Measurements from ENCODE around the gene FRMD5.
"Not testable (repeated sequence)": the region's sequence is repeated elsewhere in the genome, so short reads cannot be mapped to it uniquely, and the experiment has no call there.

The FRMD5 gene

DNA sequence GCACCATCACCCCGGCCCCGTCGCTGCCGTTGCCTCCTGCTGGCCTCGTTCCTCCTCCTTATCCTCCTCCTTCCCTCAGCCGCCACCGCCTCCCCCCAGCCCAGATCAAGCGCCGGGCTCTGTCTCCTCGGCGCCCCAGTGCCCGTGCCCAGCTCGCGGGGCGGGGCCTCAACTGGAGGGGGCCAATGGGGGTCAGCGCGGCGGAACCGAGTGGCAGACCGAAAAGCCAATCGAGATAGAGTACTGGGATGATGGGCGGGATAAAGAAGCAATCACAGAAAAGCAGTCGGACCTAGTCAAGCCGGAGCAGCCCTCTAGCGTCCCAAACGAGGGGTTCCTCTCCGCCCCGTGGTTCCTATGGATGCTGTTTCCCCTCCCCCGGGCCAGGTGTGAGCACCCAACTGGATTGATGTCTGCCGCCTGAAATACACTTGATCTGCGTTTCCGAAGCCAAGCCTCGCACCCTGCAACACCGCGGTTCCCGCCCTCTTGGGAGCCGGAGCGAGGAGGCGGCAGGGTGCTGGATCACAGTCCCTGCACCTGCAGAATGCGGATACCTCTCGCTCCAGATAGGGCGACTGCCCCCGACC is at the start of gene FRMD5:
TSS of gene FRMD5 (minus strand) at position 121 of the 590 bp plus-strand sequence.
- peak; percentile 49 to 82 (median 63) for DNase-seq

DNA sequence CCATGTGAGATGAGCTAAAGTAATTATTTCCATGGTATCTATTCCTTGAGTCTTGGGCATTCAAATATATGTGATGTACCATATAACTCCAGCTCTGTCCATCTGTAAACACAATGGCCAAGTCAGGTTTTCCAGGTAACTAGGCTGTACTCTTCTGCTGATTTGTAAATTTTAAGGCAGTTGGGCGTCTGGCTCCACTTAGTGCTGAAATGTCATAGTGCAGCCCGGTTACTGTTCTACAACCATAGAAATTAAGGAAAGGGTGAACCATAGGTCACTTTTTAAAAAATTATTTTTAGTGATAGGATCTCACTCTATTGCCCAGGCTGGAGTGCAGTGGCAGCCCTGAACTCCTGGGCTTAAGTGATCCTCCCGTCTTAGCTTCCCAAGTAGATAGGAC is 48.8 kb upstream of the FRMD5 start:
- DNase-seq: no peak

DNA sequence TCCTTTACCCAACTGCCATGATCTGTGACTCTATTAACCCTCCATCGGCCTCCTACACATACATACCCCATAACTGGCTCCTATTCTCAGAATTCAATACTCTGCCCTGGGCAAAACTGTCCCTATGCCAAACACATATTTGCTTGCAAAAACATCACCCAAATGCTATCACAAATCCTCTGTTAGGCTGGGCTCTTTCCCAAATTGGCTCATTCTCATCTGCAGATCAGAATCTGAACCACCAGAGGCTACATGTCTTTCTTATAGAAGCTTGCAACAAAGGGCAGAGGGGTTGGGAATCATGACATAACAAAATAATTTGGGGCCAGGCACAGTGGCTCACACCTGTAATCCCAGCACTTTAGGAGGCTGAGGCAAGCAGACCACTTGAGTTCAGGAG is 48.1 kb upstream of the FRMD5 start:
- no peak for DNase-seq

DNA sequence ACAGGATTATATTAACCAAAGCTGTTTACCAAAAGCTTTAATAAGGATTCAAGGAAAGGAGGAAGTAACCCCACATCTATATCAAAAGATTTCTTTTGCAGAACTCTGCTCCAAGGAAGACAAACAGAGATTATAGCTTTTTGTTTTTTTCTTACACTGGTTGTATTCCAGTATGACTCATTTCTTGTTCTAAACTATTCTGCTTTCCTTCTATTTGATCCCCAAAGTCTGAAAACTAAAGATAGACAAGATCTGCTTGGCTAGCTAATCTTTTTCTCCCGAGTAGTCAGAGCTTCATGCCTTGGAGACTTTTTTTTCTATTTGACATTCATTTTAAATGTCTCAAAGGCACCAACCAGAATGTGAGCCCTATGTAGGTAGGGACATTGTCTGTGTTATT is 36.8 kb upstream of the FRMD5 start:
- no peak for DNase-seq

DNA sequence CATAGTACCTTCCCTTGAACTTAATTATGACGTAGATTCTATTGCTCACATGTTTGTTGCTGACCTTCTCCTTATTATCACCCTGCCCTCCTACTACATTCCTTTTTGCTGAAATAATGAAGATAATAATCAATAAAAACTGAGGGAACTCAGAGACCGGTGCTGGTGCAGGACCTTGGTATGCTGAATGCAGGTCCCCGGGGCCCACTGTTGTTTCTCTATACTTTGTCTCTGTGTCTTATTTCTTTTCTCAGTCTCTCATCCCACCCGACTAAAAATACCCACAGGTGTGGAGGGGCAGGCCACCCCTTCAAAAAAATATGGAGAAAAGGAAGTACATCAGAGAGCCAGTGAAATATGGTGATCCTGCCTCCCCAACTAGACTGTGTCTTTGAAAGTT is 34.2 kb upstream of the FRMD5 start:
- DNase-seq: not testable (repeated sequence)

DNA sequence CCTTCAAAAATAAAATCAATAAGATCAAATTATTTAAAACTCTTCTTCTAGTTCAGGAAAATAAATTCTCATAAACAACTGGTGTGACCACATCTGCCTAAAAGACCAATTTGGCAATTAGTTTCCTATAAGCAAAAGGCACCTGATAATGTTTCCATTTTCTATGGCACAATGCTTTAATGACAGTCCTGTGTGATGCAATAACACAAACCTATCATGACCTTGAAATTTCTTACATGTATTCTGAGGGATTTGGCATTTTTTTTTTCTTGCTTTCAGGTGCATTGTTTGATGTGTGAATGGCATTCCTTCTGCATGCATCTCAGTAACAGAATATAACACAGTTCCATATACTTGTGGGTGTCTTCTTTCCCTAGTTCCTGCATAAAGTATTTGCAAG is 32.5 kb upstream of the FRMD5 start:
- no peak for DNase-seq

DNA sequence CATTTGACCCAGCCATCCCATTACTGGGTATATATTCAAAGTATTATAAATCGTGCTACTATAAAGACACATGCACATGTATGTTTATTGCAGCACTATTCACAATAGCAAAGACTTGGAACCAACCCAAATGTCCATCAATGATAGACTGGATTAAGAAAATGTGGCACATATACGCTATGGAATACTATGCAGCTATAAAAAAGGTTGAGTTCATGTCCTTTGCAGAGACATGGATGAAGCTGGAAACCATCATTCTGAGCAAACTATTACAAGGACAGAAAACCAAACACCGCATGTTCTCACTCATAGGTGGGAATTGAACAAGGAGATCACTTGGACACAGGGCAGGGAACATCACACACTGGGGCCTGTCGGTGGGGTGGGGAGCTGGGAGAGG is 31.9 kb upstream of the FRMD5 start:
- not testable (repeated sequence) for DNase-seq

DNA sequence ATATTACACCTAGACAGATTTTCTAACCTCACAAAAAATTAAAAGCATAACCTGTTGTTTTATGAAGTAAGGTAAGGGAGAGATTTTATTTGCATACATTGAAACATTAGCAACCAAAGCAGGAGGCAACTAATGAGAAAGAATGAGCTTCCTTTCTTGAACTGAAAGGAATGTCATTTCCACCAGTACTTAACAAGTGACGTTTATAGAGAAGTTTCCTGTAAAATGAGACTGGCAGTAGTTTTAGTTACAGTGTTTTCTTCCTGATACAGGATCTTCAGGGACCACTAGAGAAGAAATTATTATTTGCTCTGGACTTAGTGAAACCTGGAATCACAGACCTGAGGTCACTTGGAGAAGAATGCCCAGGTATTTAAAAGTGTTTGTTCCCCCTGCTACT is 27.4 kb upstream of the FRMD5 start:
- no peak for DNase-seq

DNA sequence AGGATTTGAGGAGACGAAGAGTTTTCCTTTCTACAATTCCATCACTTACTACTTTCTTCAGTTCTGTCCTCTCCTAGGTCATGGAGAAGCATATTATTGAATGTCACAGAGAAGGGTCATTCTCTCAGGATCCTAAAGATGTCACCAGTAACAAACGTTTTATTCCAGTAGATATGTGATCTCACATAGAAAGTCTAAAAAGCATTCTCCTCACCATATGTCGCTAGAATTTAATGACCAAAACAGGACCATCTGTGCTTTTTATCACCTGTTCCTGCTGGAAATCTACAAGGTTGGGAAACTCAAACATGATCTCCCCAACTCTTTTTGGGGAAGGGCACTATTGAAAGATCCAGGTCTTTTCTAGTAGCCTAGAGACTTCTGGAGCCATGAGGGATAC is 24.0 kb upstream of the FRMD5 start:
- DNase-seq: no peak

DNA sequence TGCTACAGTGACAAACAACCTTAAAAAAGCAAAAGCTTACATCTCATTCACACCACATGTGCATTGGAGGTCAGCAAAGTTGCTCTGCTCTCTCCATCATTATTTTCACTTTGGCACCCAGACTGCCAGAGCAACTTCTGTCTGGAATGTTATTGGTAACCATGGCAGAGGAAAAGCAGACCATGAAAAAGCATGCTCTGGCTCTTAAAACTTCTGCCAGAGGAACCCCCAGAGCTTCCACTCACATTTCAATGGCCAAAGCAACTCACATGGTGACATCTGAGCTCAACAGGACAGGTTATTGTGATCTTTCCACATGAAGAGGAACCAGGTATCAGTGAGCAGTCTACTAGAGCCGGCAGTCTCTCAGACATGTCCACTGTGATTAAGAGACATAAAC is 21.9 kb upstream of the FRMD5 start:
- DNase-seq: no peak

DNA sequence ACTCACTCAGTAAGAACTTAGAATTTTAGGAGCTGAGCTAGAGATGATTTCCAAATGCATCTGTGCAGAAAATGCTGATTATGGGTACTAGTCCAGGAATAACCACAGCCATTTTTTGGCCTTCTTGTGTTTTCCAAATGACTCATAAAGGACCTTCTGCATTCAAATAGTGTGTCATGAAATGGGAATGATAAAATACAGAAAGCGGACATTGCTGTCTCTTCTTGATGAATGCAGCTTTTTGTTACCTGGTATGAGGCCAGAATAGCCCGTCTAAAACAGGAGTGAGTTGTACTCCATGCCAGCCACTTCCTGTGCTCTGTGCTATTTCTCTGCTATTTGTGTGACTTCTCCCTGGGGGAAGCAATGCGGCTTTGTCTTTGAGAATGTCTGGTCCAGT is 20.5 kb upstream of the FRMD5 start:
- no peak for DNase-seq

DNA sequence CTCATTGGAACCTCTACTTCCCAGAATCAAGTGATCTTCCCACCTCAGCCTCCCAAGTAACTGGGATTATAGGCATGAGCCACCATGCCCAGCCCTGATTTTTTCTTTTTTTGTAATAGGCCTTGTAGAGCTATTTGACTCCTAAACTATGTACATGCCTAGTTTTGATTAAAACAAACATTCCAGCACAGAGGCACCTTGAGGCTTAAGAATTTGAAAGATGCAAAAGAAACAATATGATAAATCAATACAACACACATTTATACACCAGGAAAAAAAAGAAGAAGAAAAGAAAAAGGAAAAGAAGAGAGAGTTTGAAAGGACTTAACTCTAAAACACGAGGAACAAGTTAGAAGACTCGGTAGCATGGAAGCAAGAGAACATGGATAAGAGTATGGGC is 13.9 kb upstream of the FRMD5 start:
- no peak for DNase-seq

DNA sequence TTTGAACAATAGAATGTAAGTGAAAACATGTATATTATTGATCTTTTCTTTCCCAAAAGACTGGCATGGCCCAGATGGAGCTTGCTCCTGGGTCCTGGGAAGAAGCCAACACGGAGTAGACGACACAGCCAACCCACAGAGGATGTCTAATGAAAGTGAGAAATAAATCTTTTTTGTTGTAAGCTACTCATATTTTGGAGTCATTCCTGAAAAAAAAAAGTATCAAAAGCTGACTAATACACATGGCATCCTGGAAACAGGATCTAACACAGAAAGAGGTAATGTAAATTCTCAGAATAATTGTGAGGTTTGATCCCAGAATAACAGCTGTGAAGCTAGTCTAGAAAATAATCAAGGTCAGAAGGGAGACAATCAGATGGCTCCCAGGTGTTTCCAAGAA is 12.6 kb upstream of the FRMD5 start:
- no peak for DNase-seq

DNA sequence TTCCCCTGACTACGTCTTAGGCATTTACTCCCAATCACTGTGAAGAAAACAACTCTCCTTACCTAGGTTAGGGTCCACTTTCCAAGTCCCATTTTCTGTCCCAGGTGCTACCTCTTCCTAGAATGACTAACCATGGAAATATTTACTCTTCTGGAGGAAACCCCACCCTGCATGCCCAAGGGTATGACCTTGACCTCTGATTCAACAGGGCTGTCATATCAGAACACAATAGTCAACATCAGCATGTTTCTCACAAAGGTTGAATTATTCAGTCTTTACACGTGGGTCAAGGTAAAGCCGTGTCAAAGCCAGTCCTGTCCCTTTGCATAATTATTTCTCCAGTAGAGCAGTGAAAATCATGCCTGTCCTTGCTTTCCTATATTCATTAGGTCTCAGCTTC is 4.3 kb upstream of the FRMD5 start:
- DNase-seq: no peak

DNA sequence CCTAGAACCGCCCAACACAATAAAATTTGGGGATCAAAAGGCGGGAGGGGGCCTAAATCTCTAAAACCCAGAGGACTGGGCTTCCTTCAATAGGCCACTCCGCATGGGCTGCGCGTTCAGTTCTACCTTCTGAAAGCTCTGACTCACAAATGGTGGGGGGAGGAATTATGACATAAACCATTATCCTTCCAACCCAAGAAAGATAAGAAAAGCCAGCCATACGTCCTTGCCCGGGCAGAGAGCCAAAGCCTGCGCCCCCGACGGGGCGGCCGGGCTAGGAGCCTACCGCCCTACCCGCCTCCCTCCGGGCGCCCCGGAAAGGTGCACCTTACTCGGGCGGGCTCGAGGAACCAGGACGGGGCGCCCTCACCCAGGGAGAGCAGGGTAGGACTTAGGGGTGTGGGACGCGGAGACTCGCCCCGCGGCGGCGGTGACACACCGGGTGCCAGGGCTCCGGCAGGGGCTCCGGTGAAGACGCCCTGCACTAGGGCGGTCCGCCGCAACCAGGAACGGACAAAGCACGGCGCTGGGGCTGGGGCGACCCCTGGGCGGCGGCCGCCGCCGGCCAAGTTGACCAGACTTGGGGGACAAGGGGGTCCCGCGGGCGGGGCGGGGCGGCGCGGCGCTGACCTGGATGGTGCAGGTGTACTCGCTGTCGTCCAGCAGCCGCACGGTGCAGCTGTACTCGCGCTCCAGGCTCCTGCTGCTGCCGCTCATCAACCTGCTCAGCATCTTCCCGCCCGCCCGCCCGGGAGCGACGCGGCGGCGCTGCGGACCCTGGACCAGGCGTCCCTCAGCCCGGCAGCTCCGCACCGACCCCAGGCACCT is 534 bp downstream of the FRMD5 start:
- peak in 1 of 4 experiments; percentile 29 for DNase-seq

DNA sequence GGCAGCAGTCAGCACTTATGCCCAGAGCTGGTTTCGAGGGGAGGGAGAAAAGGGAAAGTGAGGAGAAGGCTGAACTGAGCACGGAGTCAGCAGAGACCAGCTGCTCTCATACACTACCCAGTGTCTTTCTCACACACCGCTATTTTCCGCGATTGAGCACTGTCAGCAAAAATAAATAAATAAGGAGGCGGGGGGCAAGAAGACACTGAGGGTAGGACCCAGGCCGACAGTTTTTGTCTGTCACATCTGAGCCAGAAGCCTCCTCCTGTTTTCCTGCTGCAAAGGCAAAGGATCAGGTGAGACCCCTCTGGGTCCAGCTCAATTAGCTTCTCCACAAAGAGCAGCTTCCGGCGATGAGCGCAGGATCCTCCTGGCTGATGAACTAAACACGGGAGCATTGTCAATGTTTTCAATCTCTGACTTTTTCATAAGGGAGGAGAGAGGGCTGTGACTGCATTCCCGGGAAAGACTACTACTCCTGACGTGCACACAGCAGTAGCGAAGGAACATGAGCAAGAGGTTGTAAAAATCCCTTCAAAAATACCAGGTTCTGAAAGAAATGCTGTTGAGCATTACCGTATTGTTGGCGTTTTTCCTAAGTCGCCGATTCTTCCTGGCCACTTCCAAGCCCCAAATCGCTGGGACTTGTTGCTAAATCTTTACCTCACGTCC is 1.3 kb downstream of the FRMD5 start:
- DNase-seq: no peak

DNA sequence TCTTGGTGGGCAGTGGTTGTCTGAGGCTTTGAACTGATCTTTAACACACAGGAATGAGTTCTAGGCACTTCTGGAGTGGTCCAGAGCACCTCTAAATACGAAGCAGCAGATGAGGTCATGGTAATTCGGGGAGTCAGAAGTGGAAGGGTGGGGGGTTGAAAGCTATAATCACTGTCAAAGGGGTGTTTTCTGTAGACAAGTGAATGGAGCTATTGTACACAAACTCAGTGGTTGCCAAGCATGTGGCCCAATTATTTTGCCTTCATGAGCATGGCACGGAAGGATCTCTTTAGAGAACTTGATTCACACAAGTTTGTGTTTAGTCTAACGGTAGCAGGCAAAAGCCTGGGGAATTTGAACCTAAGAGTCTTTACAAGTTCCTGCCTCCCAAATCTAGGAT is 6.3 kb downstream of the FRMD5 start:
- DNase-seq: no peak

DNA sequence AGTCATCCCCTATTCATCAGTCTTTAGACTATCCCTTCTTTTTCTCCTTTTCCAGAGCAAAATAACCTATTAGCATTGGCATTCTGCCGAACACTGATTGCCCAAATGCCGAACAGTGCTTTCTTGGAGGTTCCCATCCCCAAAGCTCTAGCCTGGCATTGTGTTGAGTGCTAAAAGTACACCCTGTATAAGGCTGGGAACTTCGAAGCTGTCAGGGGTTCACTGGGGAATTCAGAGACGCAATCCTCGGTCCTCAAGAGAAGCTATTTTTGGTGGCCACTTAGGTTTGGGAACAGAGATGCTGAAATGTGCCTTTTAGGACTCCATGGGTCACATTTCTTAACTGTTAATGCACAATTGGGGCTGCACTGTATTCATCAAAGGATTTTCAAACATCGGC is 8.4 kb downstream of the FRMD5 start:
- DNase-seq: no peak

DNA sequence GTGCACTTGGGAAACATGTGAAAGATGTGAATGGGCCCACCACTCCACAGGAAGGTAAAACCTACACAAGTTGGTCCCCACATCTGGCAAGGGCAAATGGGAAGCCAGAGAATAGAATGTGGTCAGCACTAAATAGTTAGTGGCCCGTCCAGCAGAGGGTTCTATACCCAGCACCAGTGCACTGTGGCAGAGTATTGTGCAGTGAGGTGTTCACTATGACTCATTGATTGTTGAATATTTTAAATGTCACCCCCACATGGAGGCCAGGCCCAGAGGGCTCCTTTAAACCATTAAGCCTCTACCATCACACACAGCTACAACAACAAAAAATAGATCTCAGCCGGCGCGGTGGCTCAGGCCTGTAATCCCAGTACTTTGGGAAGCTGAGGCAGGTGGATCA is 11.7 kb downstream of the FRMD5 start:
- no peak for DNase-seq

DNA sequence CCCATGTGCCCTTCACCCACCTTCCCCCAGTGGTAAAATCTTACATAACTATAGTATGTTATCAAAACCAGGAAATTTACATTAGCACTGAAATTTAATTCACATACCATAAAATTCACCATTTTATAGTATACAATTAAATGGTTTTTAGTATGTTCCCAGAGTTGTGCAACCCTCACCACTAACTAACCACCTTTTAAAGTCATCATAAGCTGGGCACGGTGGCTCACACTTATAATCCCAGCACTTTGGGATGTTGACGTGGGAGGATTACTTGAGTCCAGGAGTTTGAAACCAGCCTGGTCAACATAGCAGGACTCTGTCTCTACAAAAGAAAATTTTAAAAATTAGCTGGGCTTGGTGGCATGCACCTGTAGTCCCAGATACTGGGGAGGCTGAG is 13.7 kb downstream of the FRMD5 start:
- no peak for DNase-seq

DNA sequence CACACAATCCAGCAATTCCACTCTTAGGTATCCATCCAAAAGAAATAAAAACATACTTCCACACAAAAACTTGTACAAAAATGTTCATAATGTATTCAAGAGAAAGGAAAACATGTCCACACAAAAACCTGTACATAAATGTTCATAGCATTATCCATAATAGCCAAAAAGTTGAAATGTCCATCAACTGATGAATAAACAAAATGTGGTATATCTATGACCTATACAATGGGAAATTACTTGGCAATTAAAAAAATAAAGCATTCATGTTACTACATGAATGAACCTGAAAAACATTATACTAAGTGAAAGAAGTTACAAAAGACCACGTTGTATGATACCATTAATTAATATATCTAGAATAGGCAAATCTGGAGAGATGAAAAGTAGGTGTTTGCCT is 17.9 kb downstream of the FRMD5 start:
- DNase-seq: no peak

DNA sequence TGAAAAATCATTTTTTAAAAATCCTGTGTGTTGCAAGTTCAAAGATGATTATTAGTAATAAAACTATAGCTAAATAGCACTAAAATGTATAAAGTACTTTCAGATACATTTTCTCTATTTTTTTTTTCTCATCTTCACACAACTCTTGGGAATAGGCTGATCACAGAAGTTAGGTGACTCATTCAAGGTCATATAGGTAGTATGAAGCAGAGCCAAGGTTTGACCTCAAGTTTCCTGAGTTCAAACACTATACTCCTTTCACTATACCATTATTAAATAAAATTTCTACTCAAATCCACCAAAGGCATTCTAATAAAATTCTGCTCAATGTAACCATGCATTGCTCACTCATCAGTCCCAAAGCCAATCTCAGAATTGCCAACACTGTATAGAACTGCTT is 21.3 kb downstream of the FRMD5 start:
- DNase-seq: no peak

DNA sequence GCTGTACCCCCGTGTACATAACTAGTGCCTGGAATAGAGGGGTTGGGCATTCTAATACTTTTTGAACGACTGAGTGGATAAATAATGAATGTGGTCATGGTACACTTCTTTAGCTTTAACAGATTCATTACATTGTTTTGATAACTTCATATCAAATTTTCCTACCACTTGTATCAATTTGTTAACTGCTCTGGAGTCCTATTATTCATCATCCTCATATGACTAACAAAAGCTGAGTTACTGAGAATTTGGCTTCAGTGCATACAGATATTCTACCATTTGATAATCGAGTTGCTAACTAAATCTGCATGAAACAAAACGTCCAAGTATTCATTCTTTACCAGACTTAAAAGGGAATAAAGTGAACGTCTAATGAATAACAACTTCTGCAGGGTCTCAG is 31.7 kb downstream of the FRMD5 start:
- DNase-seq: no peak

DNA sequence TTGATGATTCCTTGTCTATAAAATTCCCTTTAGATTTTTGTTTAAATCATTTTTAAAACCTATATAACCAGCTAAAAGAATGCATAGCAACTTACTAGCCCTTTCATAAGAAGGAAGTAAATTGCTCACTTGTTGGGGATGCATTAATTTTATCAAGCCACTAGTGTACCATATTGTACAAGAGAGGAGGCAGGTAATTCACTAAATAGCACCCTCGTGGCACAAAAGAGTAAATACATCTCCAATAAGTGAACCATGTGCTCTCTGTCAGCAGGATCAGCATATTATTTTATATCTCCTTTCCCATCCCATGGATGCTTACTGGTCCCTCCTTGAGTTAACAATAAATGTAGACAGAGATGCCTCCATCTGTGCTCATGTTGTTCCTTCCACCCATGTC is 34.3 kb downstream of the FRMD5 start:
- DNase-seq: no peak
